Peyer's patch (tissue), 4 donors: ENCODE results near the gene SMAD4.

Experiments
- CTCF ChIP-seq, 6 experiments: fragments of 450-650 bp in 4 of 6; fragments of 200-600 bp in 2 of 6; sonication (generic) in 1 of 6; IDR thresholded peaks; one replicate each; pipeline ENCODE4 v1.5.1; 2017 to 2019; ENCODE audit warnings: antibody characterized with exemption in 6 of 6, mild to moderate bottlenecking in 3 of 6, moderate library complexity in 1 of 6
- POLR2A ChIP-seq, 2 donors: fragments of 450-650 bp; IDR thresholded peaks; one replicate each; pipeline ENCODE4 v1.5.1; 2017; ENCODE audit warnings: antibody characterized with exemption in 2 of 2, mild to moderate bottlenecking in 2 of 2, moderate library complexity in 2 of 2

- TF ChIP-seq POLR2A (IDR thresholded peaks at IDR 0.05) (no peak), CTCF (IDR thresholded peaks at IDR 0.05) (no peak)
Observed at GRCh38 chr18:51007790-51008139, 22.2 kb upstream of the SMAD4 start.
